ENCODE data around the gene TRPM2.
A peak's percentile ranks its signal among the peaks of the same experiment; 100 is the strongest.

TRPM2 gene

DNA sequence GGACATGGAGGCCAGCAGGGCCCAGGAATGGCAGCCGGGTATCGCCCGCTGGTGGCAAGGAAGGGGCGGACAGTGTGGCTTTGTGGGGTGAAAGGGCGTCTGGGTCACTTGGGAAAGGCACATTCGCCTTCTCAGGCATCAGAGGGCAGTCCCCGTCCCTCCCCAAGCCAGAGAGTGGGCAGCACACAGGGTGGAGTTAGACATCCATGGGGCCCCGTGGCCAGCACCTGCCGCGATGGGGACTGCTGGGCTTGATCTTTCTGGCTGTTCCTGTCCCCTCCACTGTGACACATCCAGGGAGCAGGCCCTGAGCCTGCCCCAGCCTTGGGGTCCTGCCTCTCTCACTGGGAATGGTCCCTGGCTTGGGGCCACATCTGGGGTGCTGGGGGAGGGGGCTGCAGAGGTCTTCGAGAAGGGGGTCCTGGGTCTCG lies 4.0 kb upstream of the TRPM2 start:
- DNase-seq (no peak), ATAC-seq (ENCODE audit: insufficient read depth, low read depth) (no peak)
- no peak overlapping the region for H2AFZ ChIP-seq (ENCODE audit: low read depth, low read length)
- no peak overlapping the region for H3K4me3 ChIP-seq (ENCODE audit: low read depth in 1 of 2, low read length in 2 of 2)
- no peak overlapping the region for H3K27ac ChIP-seq (ENCODE audit: low read length)
- peaks cover 32% of the 10 kb centered on the region for H3K4me1 ChIP-seq (ENCODE audit: insufficient read depth, low read length)
- H4K20me1 ChIP-seq (ENCODE audit: insufficient read depth, low read length): no peaks in the 10 kb centered on the region
- no peaks in the 10 kb centered on the region for H3K79me2 ChIP-seq (ENCODE audit: insufficient read depth, low read length)
- no peaks in the 10 kb centered on the region for H3K36me3 ChIP-seq (ENCODE audit: insufficient read depth, low read length)
- TF ChIP-seq EZH2 (IDR thresholded peaks at IDR 0.05; ENCODE audit: borderline replicate concordance, low read depth, low read length, severe bottlenecking): no peak
- TF ChIP-seq, protein P1, sequence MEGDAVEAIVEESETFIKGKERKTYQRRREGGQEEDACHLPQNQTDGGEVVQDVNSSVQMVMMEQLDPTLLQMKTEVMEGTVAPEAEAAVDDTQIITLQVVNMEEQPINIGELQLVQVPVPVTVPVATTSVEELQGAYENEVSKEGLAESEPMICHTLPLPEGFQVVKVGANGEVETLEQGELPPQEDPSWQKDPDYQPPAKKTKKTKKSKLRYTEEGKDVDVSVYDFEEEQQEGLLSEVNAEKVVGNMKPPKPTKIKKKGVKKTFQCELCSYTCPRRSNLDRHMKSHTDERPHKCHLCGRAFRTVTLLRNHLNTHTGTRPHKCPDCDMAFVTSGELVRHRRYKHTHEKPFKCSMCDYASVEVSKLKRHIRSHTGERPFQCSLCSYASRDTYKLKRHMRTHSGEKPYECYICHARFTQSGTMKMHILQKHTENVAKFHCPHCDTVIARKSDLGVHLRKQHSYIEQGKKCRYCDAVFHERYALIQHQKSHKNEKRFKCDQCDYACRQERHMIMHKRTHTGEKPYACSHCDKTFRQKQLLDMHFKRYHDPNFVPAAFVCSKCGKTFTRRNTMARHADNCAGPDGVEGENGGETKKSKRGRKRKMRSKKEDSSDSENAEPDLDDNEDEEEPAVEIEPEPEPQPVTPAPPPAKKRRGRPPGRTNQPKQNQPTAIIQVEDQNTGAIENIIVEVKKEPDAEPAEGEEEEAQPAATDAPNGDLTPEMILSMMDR (IDR thresholded peaks at IDR 0.05; ENCODE audit: borderline replicate concordance, extremely low read depth, low read length, poor library complexity, severe bottlenecking): no peak
- no peaks in the 10 kb centered on the region for H3K9me3 ChIP-seq (ENCODE audit: insufficient read depth, low read length, severe bottlenecking)
- no peak overlapping the region for H3K9ac ChIP-seq (ENCODE audit: low read depth, low read length)
- H3K27me3 ChIP-seq (ENCODE audit: insufficient read depth, low read length, poor library complexity): no peaks in the 10 kb centered on the region
- H3K4me2 ChIP-seq (ENCODE audit: insufficient read depth, low read length): no peak overlapping the region

DNA sequence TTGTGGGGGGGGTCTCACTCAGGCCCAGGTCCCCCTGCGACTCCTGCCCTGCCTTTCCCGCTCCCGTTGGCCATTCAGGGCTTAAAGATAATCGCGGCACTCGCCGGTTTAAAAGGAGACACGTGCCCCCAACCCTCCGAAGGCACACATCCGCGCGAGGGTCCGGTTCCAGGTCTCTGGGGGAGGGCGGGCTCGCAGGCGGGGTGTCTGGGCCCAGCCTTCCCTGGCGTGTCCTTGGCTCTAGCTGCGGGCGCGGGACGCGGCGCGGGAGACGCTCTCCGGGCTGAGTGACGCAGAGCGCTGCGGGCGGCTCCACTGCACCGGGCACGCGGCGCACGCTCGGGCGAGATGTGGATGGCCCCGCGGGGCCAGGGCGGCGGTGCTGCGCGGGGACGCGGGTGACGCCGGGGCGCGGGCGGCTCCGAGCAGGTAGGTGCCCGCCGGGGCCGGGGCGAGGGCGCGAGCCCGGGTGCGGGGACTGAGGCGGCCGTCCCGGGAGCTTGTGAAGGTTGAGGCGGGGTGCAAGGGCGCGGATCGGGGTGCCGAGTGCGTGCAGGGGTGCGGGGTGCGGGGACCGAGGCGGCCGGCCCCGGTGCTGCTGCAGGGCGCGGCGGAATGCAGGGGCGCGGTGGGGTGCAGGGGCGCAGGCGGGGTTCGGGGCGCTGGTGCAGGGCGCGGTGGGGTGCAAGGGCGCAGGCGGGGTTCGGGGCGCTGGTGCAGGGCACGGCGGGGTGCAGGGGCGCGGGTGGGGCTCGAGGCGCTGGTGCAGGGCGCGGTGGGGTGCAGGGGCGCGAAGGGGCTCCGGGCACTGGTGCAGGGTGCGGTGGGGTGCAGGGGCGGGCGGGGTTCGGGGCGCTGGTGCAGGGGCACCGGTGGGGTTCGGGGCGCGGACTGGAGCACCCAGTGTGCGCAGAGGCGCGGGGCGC lies 3.3 kb upstream of the TRPM2 start:
- Histone ChIP-seq H3K4me3 (ENCODE audit: low read depth in 1 of 2, low read length in 2 of 2) (no peak overlapping the region), H3K4me2 (ENCODE audit: insufficient read depth, low read length) (no peak overlapping the region), H3K9ac (ENCODE audit: low read depth, low read length) (no peak overlapping the region), H3K4me1 (ENCODE audit: insufficient read depth, low read length) (peaks cover 38% of the 10 kb centered on the region), H3K36me3 (ENCODE audit: insufficient read depth, low read length) (no peaks in the 10 kb centered on the region), H3K27ac (ENCODE audit: low read length) (no peak overlapping the region), H4K20me1 (ENCODE audit: insufficient read depth, low read length) (no peaks in the 10 kb centered on the region), H2AFZ (ENCODE audit: low read depth, low read length) (no peak overlapping the region), H3K27me3 (ENCODE audit: insufficient read depth, low read length, poor library complexity) (no peaks in the 10 kb centered on the region), H3K9me3 (ENCODE audit: insufficient read depth, low read length, severe bottlenecking) (no peaks in the 10 kb centered on the region), H3K79me2 (ENCODE audit: insufficient read depth, low read length) (no peaks in the 10 kb centered on the region)
- ATAC-seq (ENCODE audit: insufficient read depth, low read depth) (no peak), DNase-seq (no peak)
- no peak for TF ChIP-seq EZH2 (IDR thresholded peaks at IDR 0.05; ENCODE audit: borderline replicate concordance, low read depth, low read length, severe bottlenecking)
- TF ChIP-seq, protein P1 (IDR thresholded peaks at IDR 0.05; ENCODE audit: borderline replicate concordance, extremely low read depth, low read length, poor library complexity, severe bottlenecking): no peak

DNA sequence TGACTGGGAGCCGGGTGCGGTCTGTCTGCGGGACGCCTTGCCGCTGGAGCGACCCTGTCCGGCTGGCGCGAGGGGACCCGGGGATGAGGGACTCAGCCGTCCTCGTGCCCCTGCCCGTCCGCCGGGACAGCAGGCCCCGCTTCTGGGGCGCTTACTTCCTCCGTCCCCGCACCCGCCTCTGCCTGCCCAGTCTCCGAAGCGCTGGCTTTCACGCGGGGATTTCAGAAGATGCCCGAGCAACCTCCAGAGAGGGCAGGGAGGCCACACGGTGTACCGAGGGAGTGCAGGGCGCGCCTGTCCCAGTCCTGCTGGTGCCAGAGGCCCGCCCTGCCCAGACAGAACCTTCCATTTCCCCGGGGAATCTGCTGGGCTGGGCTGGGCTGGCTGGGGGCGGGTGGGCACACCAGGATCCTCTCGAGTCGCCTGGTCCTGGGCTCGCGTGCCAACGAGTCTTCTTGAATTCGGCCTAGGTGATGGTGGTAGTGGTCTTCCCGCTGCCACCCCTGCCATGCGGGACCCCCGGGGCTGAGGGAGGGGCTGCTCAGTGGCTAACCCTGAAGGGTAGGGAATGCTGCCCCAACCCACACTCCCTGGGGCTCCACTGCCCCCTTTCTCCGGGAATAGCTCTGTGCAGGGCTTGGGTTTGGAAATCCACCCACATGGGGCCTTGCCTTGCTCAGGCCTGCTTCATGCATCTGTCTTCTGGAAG lies 2.5 kb upstream of the TRPM2 start:
- H2AFZ ChIP-seq (ENCODE audit: low read depth, low read length): no peak overlapping the region
- H3K27me3 ChIP-seq (ENCODE audit: insufficient read depth, low read length, poor library complexity): no peaks in the 10 kb centered on the region
- no peaks in the 10 kb centered on the region for H3K36me3 ChIP-seq (ENCODE audit: insufficient read depth, low read length)
- no peak overlapping the region for H3K9ac ChIP-seq (ENCODE audit: low read depth, low read length)
- no peak overlapping the region for H3K4me3 ChIP-seq (ENCODE audit: low read depth in 1 of 2, low read length in 2 of 2)
- no peaks in the 10 kb centered on the region for H4K20me1 ChIP-seq (ENCODE audit: insufficient read depth, low read length)
- DNase-seq (no peak), ATAC-seq (ENCODE audit: insufficient read depth, low read depth) (no peak)
- TF ChIP-seq, protein P1 (IDR thresholded peaks at IDR 0.05; ENCODE audit: borderline replicate concordance, extremely low read depth, low read length, poor library complexity, severe bottlenecking): no peak
- no peak for TF ChIP-seq EZH2 (IDR thresholded peaks at IDR 0.05; ENCODE audit: borderline replicate concordance, low read depth, low read length, severe bottlenecking)
- no peaks in the 10 kb centered on the region for H3K79me2 ChIP-seq (ENCODE audit: insufficient read depth, low read length)
- no peak overlapping the region for H3K4me2 ChIP-seq (ENCODE audit: insufficient read depth, low read length)
- peaks cover 45% of the 10 kb centered on the region for H3K4me1 ChIP-seq (ENCODE audit: insufficient read depth, low read length)
- H3K9me3 ChIP-seq (ENCODE audit: insufficient read depth, low read length, severe bottlenecking): no peaks in the 10 kb centered on the region
- peak overlapping the region; percentile 22; the same call in 1 of the 2 replicates for H3K27ac ChIP-seq (ENCODE audit: low read length)

Data from DND-41 (cell line).